A673 (cell line): ENCODE measurements around the gene CD86. TPM values are rescaled to one million over a fixed set of nuclear protein-coding genes. Genes with fewer than 3 reads are reported as not detected.

ENCODE experiments used
- BruUV-seq: library from RNA; stranded (reverse); fragments of 400-500 nt; replicated peaks from 2 replicates; lab custom pipeline; 2021; lab: Mats Ljungman, UMichigan
- CTCF ChIA-PET: fragments of 300-600 bp; sonication (Branson Sonifier 250); formaldehyde crosslinking; loops from one replicate; lab custom pipeline; 2022; ENCODE audit warnings: antibody characterized with exemption; lab: Charles Lee
- POLR2A ChIA-PET: fragments of 300-600 bp; sonication (Branson Sonifier 250); formaldehyde crosslinking; loops from one replicate; lab custom pipeline; 2022; ENCODE audit warnings: antibody characterized with exemption; ENCODE audit not compliant: low non-redundant PET; lab: Charles Lee
- DNase-seq: peaks from one replicate; pipeline ENCODE4 v3.0.0-alpha.2; 2015; ENCODE audit warnings: low spot score
- H3K27ac ChIP-seq: fragments of 200-600 bp; sonication (generic); 2 replicates; pipeline ENCODE4 v1.5.1; 2016; ENCODE audit warnings: mixed run types, low read depth, mild to moderate bottlenecking, mixed read lengths, antibody characterized with exemption, low read length; ENCODE audit not compliant: poor library complexity, severe bottlenecking
- H3K27me3 ChIP-seq: fragments of 200-600 bp; sonication (generic); replicated peaks from 2 replicates; pipeline ENCODE4 v1.6.1; 2017; ENCODE audit warnings: mixed run types, low read depth, mild to moderate bottlenecking, mixed read lengths, antibody characterized with exemption, low read length; ENCODE audit not compliant: insufficient read depth, poor library complexity
- H3K36me3 ChIP-seq: fragments of 200-600 bp; sonication (generic); 2 replicates; pipeline ENCODE4 v1.6.1; 2016; ENCODE audit warnings: mixed run types, mild to moderate bottlenecking, mixed read lengths, antibody characterized with exemption, low read length; ENCODE audit not compliant: insufficient read depth, poor library complexity, severe bottlenecking
- H3K4me1 ChIP-seq: fragments of 200-600 bp; sonication (generic); 2 replicates; pipeline ENCODE4 v1.6.1; 2017; ENCODE audit warnings: mixed run types, mild to moderate bottlenecking, mixed read lengths, antibody characterized with exemption, low read length; ENCODE audit not compliant: insufficient read depth, poor library complexity, severe bottlenecking
- H3K4me3 ChIP-seq: fragments of 200-600 bp; sonication (generic); 2 replicates; pipeline ENCODE4 v1.5.1; 2016; ENCODE audit warnings: low read depth, mixed run types, mild to moderate bottlenecking, mixed read lengths, low read length; ENCODE audit not compliant: poor library complexity, severe bottlenecking
- H3K9me3 ChIP-seq: fragments of 200-600 bp; sonication (generic); 2 replicates; pipeline ENCODE4 v1.6.1; 2016; ENCODE audit warnings: mixed run types, low read depth, mild to moderate bottlenecking, mixed read lengths, antibody characterized with exemption, low read length; ENCODE audit not compliant: poor library complexity, severe bottlenecking
- CTCF ChIP-seq: fragments of 300-800, 200-600 bp; sonication (generic); conservative IDR thresholded peaks from 2 replicates; pipeline ENCODE4 v1.5.1; 2017; ENCODE audit warnings: low read depth, mild to moderate bottlenecking, antibody characterized with exemption, low read length, moderate library complexity, mixed read lengths
- EZH2 ChIP-seq: fragments of 200-600 bp; sonication (generic); IDR thresholded peaks from 2 replicates; pipeline ENCODE4 v1.6.1; 2017; ENCODE audit warnings: borderline replicate concordance, low read depth, mild to moderate bottlenecking, mixed read lengths, antibody characterized with exemption, low read length; ENCODE audit not compliant: poor library complexity, severe bottlenecking
- intact Hi-C: fragments of 100-400 bp; cut with micrococcal nuclease; formaldehyde crosslinking; loops from one replicate; pipeline ENCODE4 v1.10.0; 2022; ENCODE audit not compliant: unreplicated experiment
- total RNA-seq: library from RNA; stranded (reverse); gene quantifications from 2 replicates; pipeline ENCODE4 v1.2.3, GENCODE V29; 2021

The CD86 gene
- total RNA-seq, 1 experiment from 2014 or later = not detected

DNA sequence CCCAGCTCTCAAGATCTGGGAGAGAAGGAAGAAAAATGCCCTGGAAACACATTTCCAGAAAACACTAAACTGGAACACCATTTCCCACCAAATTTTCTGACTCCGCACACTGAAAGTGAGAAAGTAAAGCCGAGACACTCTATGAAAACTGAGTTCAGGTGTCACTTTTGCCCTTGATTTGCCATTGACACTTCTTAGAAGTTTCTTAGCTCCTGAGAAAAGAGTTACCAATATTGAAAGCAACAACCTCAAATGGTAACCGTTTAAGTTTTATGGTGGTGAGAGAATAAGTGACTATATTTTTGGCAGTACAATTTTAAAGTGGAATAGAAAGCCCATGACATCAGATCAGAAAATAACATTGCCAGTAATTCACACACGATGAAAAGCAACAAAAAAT, 39.0 kb downstream of the CD86 start:
- Histone ChIP-seq H3K4me3 (no peak overlapping the region), H3K27ac (no peak overlapping the region), H3K4me1 (no peaks in the 10 kb centered on the region), H3K36me3 (no peaks in the 10 kb centered on the region), H3K9me3 (no peaks in the 10 kb centered on the region), H3K27me3 (no peaks in the 10 kb centered on the region)
- CTCF ChIA-PET = no interaction called here
- intact Hi-C loops = loop anchor here (10.0 kb wide), 1 partner anchor 209 kb away; no protein-coding TSS in a partner anchor
- POLR2A ChIA-PET = no interaction called here
- no peak for DNase-seq
- no TSS peak for BruUV-seq
- TF ChIP-seq EZH2 = no peak
- TF ChIP-seq CTCF = no peak

DNA sequence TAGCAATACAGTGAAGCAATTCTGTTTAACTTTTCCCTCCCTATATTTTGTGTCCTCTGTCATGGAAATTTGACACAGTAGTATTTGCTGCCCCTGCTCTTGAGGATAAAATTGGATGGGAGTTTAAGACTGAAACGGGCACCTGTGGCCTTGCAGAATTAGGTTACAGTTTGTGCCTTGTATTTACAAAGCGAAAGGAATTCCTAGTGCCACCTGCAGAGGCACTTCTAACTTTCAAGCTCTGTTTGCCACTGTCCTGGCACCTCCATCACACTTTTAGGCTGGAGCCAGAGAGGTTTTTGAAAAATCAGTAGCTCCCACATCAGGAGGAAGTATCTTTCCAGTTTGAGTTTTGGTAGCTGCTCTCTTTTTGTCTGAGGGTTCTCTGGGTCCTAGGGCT, 39.5 kb downstream of the CD86 start:
- TF ChIP-seq EZH2 = no peak
- no peak for TF ChIP-seq CTCF
- Histone ChIP-seq H3K27me3 (no peaks in the 10 kb centered on the region), H3K4me1 (no peaks in the 10 kb centered on the region), H3K27ac (no peak overlapping the region), H3K36me3 (no peaks in the 10 kb centered on the region), H3K4me3 (no peak overlapping the region), H3K9me3 (no peaks in the 10 kb centered on the region)
- ChIA-PET POLR2A (no interaction called here), CTCF (no interaction called here)
- no peak for DNase-seq
- BruUV-seq = no TSS peak
- intact Hi-C loops = loop anchor here (10.0 kb wide), 1 partner anchor 210 kb away; no protein-coding TSS in a partner anchor

DNA sequence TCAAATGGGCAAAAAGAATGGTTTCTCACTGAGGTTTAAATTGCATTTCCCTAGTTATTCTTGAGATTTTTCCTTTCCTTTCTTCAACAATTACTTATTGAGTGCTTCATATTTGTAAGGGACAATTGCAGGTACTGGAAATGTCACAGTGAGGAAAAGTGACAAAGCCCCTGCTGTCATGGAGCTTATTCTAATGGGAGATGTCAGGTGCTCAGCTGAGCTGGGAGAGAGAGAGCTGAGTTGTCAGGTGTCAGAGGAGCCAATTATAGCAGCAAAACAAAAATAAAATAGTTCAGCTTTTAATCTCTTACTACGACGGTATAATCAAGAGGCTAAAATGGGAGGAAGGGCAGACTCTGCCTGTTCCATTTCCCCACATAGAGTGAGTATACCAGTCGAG, 42.0 kb downstream of the CD86 start:
- POLR2A ChIA-PET = no interaction called here
- Histone ChIP-seq H3K4me3 (no peak overlapping the region), H3K4me1 (peaks cover 7% of the 10 kb centered on the region), H3K27me3 (no peaks in the 10 kb centered on the region), H3K27ac (no peak overlapping the region), H3K9me3 (no peaks in the 10 kb centered on the region), H3K36me3 (no peaks in the 10 kb centered on the region)
- no peak for DNase-seq
- CTCF ChIA-PET = no interaction called here
- intact Hi-C loops = loop anchor here (10.0 kb wide), 1 partner anchor 212 kb away; no protein-coding TSS in a partner anchor
- no peak for TF ChIP-seq EZH2
- no peak for TF ChIP-seq CTCF
- BruUV-seq = no TSS peak
